Esophagus muscularis mucosa (tissue), 4 donors: Measurements from ENCODE around the gene EMILIN3. TPM values are rescaled to one million over a fixed set of nuclear protein-coding genes. Genes with fewer than 3 reads are reported as not detected.
A peak's percentile ranks its signal among the peaks of the same experiment; 100 is the strongest.

ENCODE experiments used
- DNase-seq: peaks from one replicate; pipeline ENCODE4 v3.0.0-alpha.2; 2017; ENCODE audit errors: extremely low spot score
- H3K27ac ChIP-seq, 4 donors: fragments of 200-600 bp; sonication (generic); replicated peaks in 1 of 4; 1 replicate in 3 of 4; 2 replicates in 1 of 4; pipeline ENCODE4 v1.5.1; 2016 to 2019; ENCODE audit warnings: mild to moderate bottlenecking in 1 of 4
- H3K27me3 ChIP-seq, 4 donors: fragments of 200-600 bp; sonication (generic); one replicate each; pipeline versions ENCODE4 v1.5.1 to v1.6.0; 2016 to 2019
- H3K36me3 ChIP-seq, 4 donors: fragments of 200-600 bp; sonication (generic); one replicate each; pipeline ENCODE4 v1.5.1; 2016 to 2019
- H3K4me1 ChIP-seq, 4 donors: fragments of 200-600 bp; sonication (generic); one replicate each; pipeline ENCODE4 v1.5.1; 2016 to 2019
- H3K4me3 ChIP-seq, 4 donors: fragments of 200-600 bp; sonication (generic); 1 replicate in 2 of 4; 2 replicates in 2 of 4; pipeline ENCODE4 v1.5.1; 2016 to 2019; ENCODE audit warnings: mild to moderate bottlenecking in 4 of 4, moderate library complexity in 1 of 4
- H3K9me3 ChIP-seq, 4 donors: fragments of 200-600 bp; sonication (generic); 1 replicate in 3 of 4; 2 replicates in 1 of 4; pipeline ENCODE4 v1.5.1; 2016 to 2019
- CTCF ChIP-seq, 3 experiments: fragments of 200-600 bp in 2 of 3; fragments of 450-650 bp in 1 of 3; sonication (generic) in 2 of 3; IDR thresholded peaks; one replicate each; pipeline ENCODE4 v1.5.1; 2017 to 2019; ENCODE audit warnings: antibody characterized with exemption in 3 of 3, mild to moderate bottlenecking in 2 of 3, moderate library complexity in 1 of 3
- EP300 ChIP-seq: sonication (generic); formaldehyde crosslinking; IDR thresholded peaks from one replicate; pipeline ENCODE4 v1.6.1; 2017; ENCODE audit warnings: antibody characterized with exemption
- POLR2A ChIP-seq: fragments of 450-650 bp; IDR thresholded peaks from one replicate; pipeline ENCODE4 v1.6.1; 2017; ENCODE audit warnings: antibody characterized with exemption, moderate library complexity, mild to moderate bottlenecking, low read depth
- POLR2AphosphoS5 ChIP-seq, 2 donors: sonication (generic); formaldehyde crosslinking; IDR thresholded peaks; one replicate each; pipeline ENCODE4 v1.6.1; 2017; ENCODE audit warnings: antibody characterized with exemption in 2 of 2
- WGBS: methylation state at CpG from one replicate; pipeline ENCODE4 v1.1.5; 2018; 5-methylcytosine and 5-hydroxymethylcytosine counted together
- intact Hi-C: fragments of 100-400 bp; cut with DNase I; formaldehyde crosslinking; loops from one replicate; pipeline ENCODE4 v1.15.1; 2023
- total RNA-seq, 4 donors: library from RNA; depleted of rRNA; stranded (reverse); fragments of >200 nt; gene quantifications; one replicate each; pipeline versions ENCODE4 v1.1.0 to v1.2.1, GENCODE V29; 2016

EMILIN3 gene
- total RNA-seq, 4 donors from 2014 or later, result 0.83 to 5.6 (median 4.5) TPM

DNA sequence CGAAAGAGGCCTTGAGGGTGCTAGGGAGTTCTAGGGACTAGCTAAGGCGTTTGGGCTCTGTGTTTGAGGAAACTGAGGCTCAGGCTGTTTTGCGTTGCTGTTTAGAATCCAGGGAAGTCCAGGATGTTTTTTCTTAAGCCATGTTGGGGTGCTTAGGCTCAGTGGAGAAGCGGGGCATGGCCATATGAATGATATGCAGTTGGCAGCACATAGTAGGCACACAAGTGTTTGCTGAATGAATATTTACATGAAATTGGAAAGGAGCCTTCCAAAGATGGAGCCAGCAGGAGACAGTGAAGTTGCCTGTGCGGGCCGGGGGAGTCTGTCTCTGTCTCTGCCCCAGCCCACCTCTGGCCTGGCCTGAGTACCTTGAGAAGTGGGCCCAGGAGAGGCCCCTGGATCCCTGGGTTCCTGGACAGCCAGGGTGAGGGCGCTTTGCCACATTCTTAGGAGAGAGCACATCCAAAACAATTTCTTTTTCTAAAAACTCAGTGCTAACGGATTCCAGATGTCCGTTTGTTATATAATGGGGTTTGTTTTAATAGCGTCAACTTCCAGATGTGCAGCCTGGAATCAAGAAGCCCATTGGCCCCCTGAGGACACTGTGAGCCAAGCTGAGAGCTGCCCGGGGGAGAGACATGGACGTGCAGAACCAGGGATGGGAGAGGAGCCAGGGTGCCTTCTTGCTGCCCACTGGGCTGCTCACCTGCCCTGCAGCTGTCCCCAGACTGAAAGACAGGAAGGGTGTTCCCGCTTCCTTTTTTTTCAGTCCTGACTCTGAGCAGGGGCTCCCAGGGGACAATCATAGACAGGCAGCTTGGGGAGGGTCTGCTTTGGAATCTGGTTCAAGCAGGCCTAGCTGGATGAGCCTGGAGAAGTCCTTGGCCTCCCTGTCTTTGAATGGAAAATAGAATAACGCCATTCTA, 20.1 kb upstream of the EMILIN3 start:
- no peak for TF ChIP-seq POLR2AphosphoS5 (IDR thresholded peaks at IDR 0.05)
- TF ChIP-seq EP300, result no peak
- TF ChIP-seq POLR2A, result no peak
- no peak for TF ChIP-seq CTCF (IDR thresholded peaks at IDR 0.05)
- WGBS, result 70% methylated on average over 13 of the region's 14 CpGs

GRCh38 chr20:41382791-41383305, 16.2 kb upstream of the EMILIN3 start:
- Histone ChIP-seq H3K36me3 (no peaks in the 10 kb centered on the region), H3K27me3 (peaks cover 0 to 10% (median 0%) of the 10 kb centered on the region in 4 donors), H3K4me1 (peaks cover 11 to 15% (median 13%) of the 10 kb centered on the region in 4 donors), H3K9me3 (no peaks in the 10 kb centered on the region), H3K27ac (no peak overlapping the region), H3K4me3 (no peak overlapping the region)
- TF ChIP-seq EP300 (no peak), CTCF (IDR thresholded peaks at IDR 0.05) (no peak), POLR2A (no peak), POLR2AphosphoS5 (IDR thresholded peaks at IDR 0.05) (no peak)
- 67% methylated on average over 7 of the region's 7 CpGs for WGBS
- DNase-seq, result no peak
- intact Hi-C loops, result no loop called here

More for the DNA sequence above, 20.1 kb upstream of the EMILIN3 start:
- no peaks in the 10 kb centered on the region for H3K9me3 ChIP-seq
- peak overlapping the region in 1 of 4 donors; percentile 11 for H3K27ac ChIP-seq
- no peak overlapping the region for H3K4me3 ChIP-seq
- peaks cover 0 to 4% (median 0%) of the 10 kb centered on the region in 4 donors for H3K27me3 ChIP-seq
- DNase-seq, result no peak
- H3K4me1 ChIP-seq, result peaks cover 11 to 19% (median 15%) of the 10 kb centered on the region in 4 donors
- intact Hi-C loops, result no loop called here
- H3K36me3 ChIP-seq, result no peaks in the 10 kb centered on the region

DNA sequence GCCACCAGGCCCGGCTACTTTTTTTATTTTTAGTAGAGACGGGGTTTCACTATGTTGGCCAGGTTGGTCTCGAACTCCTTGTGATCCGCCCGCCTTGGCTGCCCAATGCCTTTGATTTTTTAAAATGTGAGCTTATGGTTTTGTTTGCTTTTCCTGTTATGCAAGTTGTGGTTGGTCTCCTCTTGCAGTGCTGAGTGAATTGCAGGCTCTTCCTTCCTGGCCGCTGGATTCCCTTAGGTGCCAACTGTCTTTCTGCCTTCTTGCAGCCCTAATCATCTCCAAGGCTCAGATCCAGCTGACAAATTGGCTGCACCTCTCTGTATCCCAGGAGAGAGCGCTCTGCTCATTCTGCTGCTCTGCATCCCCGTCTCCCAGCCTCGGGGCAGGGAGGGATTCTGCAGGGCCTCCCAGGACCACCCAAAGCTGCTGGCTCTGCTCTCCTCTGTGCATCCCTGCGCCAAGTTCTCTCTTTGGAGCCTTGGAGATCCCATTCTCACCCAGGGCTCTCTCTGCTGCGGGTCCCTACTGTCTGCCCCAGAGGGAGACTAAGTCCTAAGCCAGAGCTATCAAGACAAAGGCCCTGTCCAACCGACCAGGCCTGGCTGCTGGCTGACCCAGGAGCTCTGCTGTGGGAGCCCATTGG, 14.1 kb upstream of the EMILIN3 start:
- no peak overlapping the region for H3K4me3 ChIP-seq
- no peak for DNase-seq
- no peaks in the 10 kb centered on the region for H3K36me3 ChIP-seq
- no peaks in the 10 kb centered on the region for H3K9me3 ChIP-seq
- WGBS, result 67% methylated on average over 11 of the region's 12 CpGs
- H3K27me3 ChIP-seq, result peaks cover 0 to 12% (median 0%) of the 10 kb centered on the region in 4 donors
- intact Hi-C loops, result no loop called here
- H3K27ac ChIP-seq, result no peak overlapping the region
- TF ChIP-seq POLR2AphosphoS5 (IDR thresholded peaks at IDR 0.05), result no peak
- no peak for TF ChIP-seq POLR2A
- TF ChIP-seq EP300, result no peak
- no peak for TF ChIP-seq CTCF (IDR thresholded peaks at IDR 0.05)
- H3K4me1 ChIP-seq, result no peaks in the 10 kb centered on the region

GRCh38 chr20:41379551-41379950, 12.9 kb upstream of the EMILIN3 start:
- no peaks in the 10 kb centered on the region for H3K9me3 ChIP-seq
- WGBS, result 83% methylated on average over 2 of the region's 2 CpGs
- H3K36me3 ChIP-seq, result no peaks in the 10 kb centered on the region
- H3K4me1 ChIP-seq, result no peaks in the 10 kb centered on the region
- no peak overlapping the region for H3K27ac ChIP-seq
- intact Hi-C loops, result no loop called here
- no peak for TF ChIP-seq EP300
- TF ChIP-seq POLR2AphosphoS5 (IDR thresholded peaks at IDR 0.05), result no peak
- no peak for TF ChIP-seq POLR2A
- TF ChIP-seq CTCF (IDR thresholded peaks at IDR 0.05), result no peak
- peaks cover 0 to 13% (median 0%) of the 10 kb centered on the region in 4 donors for H3K27me3 ChIP-seq
- no peak overlapping the region for H3K4me3 ChIP-seq
- no peak for DNase-seq
